Kidney (tissue), 14 donors: Measurements from ENCODE around the gene ADARB1. TPM values are rescaled to one million over a fixed set of nuclear protein-coding genes. Genes with fewer than 3 reads are reported as not detected.

Experiments
- DNase-seq, 5 donors: peaks; one replicate each; pipeline ENCODE4 v3.0.0-alpha.2; 2013 to 2020
- FAIRE-seq: peaks from 2 replicates; lab custom pipeline; 2012; peaks lifted over from hg19 to GRCh38; lab: Jason Lieb, UNC
- H3K27ac ChIP-seq, 2 donors: one replicate each; pipeline ENCODE4 v1.7.0; 2013; ENCODE audit warnings: low read depth in 2 of 2, low read length in 2 of 2, inconsistent platforms in 1 of 2
- H3K27me3 ChIP-seq: one replicate; pipeline ENCODE4 v1.7.1; 2013; ENCODE audit warnings: low read length, inconsistent platforms; ENCODE audit not compliant: control insufficient read depth, insufficient read depth
- H3K36me3 ChIP-seq, 3 donors: one replicate each; pipeline versions ENCODE4 v1.7.0 to v1.7.1; 2013; ENCODE audit warnings: low read length in 3 of 3, control low read depth in 1 of 3, inconsistent platforms in 1 of 3; ENCODE audit not compliant: insufficient read depth in 3 of 3, control insufficient read depth in 2 of 3
- H3K4me1 ChIP-seq, 3 donors: one replicate each; pipeline versions ENCODE4 v1.7.0 to v1.7.1; 2013; ENCODE audit warnings: low read length in 3 of 3, inconsistent platforms in 1 of 3, low read depth in 1 of 3; ENCODE audit not compliant: control insufficient read depth in 2 of 3, insufficient read depth in 2 of 3
- H3K4me3 ChIP-seq, 3 donors: one replicate each; pipeline versions ENCODE4 v1.7.0 to v1.8.1; 2013; ENCODE audit warnings: low read length in 3 of 3, control low read depth in 1 of 3, inconsistent platforms in 1 of 3
- H3K9ac ChIP-seq, 3 donors: one replicate each; pipeline versions ENCODE4 v1.7.0 to v1.7.1; 2013; ENCODE audit warnings: low read length in 3 of 3, control low read depth in 1 of 3, inconsistent platforms in 1 of 3
- H3K9me3 ChIP-seq, 3 donors: one replicate each; pipeline versions ENCODE4 v1.7.0 to v1.7.1; 2013; ENCODE audit warnings: low read length in 3 of 3, control low read depth in 1 of 3, inconsistent platforms in 1 of 3; ENCODE audit not compliant: control insufficient read depth in 2 of 3, insufficient read depth in 1 of 3
- intact Hi-C: fragments of 100-400 bp; cut with DNase I; formaldehyde crosslinking; loops from one replicate; pipeline ENCODE4 v1.11.1; 2022
- polyA plus RNA-seq: library from polyadenylated mRNA; stranded (reverse); fragments of 350-450 nt; fragmentation: Illumina TruSeq; extraction: RNeasy Lipid Tissue Mini Kit (QIAGEN cat#74804); gene quantifications from one replicate; pipeline ENCODE4 v1.2.3, GENCODE V29; 2014; ENCODE audit warnings: low read depth, low replicate concordance; ENCODE audit not compliant: insufficient read depth
- total RNA-seq: library from RNA; stranded (reverse); fragmentation: NEBNext Ultra II Directional; extraction: Animal tissue kit (Norgen Biotek cat#: 25700); gene quantifications from one replicate; pipeline ENCODE4 v1.2.1, GENCODE V29; 2021
- TF ChIP-seq, protein P1 (sequence below): IDR thresholded peaks from 3 replicates; pipeline ENCODE4 v1.5.1; 2012; ENCODE audit warnings: mild to moderate bottlenecking, moderate library complexity, borderline replicate concordance; ENCODE audit not compliant: insufficient read depth; ENCODE audit errors: extremely low read depth
- donor health status: control.
- donor health status: control.
- donor health status: control.
- donor health status: control.
- donor health status: control.
- donor health status: DM: yes; HTN: yes; CAD: no.
- donor health status: Normal renal cell carcinoma (clear cell type).

ADARB1 gene
- total and polyA plus RNA-seq, 2 donors from 2014 or later = 6.7 to 34.9 TPM

DNA sequence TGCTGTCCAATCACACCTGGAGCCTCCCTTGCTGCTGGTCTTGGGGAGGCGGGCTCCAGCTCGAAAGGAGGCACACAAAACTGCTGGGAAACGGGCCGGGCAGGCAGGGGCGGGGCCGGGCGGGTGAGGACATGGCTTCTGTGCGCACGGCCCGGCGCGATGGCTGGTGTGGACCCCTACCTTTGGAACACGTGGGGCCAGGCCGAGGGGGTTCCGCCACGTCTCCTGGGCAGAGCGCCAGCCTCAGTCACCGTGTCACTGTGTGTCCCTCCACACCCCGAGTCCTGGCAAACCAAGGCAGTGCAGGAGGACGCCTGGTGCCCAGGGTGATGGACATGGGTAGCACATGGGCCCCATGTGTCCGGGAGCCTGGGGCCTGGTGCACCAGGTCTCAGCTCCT, 42.0 kb upstream of the ADARB1 start:
- peaks cover 2 to 16% (median 8%) of the 10 kb centered on the region in 3 donors for H3K4me1 ChIP-seq
- H3K36me3 ChIP-seq = no peaks in the 10 kb centered on the region
- H3K27ac ChIP-seq = peak overlapping the region in 1 of 2 donors; percentile 32
- peaks cover 0 to 2% (median 0%) of the 10 kb centered on the region in 3 donors for H3K9me3 ChIP-seq
- H3K4me3 ChIP-seq = no peak overlapping the region
- intact Hi-C loops = no loop called here
- no peaks in the 10 kb centered on the region for H3K27me3 ChIP-seq
- no peak overlapping the region for H3K9ac ChIP-seq
- no peak for FAIRE-seq
- TF ChIP-seq, protein P1, sequence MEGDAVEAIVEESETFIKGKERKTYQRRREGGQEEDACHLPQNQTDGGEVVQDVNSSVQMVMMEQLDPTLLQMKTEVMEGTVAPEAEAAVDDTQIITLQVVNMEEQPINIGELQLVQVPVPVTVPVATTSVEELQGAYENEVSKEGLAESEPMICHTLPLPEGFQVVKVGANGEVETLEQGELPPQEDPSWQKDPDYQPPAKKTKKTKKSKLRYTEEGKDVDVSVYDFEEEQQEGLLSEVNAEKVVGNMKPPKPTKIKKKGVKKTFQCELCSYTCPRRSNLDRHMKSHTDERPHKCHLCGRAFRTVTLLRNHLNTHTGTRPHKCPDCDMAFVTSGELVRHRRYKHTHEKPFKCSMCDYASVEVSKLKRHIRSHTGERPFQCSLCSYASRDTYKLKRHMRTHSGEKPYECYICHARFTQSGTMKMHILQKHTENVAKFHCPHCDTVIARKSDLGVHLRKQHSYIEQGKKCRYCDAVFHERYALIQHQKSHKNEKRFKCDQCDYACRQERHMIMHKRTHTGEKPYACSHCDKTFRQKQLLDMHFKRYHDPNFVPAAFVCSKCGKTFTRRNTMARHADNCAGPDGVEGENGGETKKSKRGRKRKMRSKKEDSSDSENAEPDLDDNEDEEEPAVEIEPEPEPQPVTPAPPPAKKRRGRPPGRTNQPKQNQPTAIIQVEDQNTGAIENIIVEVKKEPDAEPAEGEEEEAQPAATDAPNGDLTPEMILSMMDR = no peak
- DNase-seq = peak in 2 of 5 donors; percentile 63 to 72

DNA sequence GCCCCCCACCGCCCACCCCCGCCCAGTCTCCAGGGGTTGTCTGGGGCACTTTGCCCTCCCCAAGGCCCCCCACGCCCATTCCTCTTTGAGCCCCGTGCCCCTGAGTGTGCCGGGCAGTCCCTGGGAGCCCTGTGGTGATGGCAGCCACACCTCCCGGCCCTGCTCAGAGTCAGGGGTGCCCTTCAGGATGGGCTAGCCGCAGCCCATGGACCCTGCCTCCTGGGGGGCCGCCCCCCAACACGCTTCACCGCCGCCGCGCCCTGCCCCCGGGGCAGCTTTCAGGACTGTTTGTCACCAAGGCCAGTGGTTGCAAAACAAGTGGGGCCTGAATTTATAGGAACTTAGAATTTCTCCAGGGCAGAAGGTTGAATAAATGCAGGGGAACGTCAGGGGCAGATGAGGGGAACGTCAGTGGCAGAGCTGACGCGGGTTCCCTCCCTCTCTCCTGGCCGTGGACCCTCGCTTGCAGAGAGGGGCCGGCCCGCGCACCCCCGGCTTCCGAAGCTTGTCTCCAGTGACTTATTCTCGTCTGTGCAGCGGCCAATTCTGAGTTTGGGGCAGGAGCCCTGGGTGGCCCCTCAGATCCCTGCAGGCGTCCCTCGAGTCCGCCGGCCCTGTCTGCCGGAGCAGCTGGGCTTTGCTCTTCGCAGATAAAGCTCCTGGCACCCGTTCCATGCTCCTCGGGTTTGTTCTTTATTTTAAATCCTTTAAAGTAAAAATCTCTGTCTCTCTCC, 41.2 kb upstream of the ADARB1 start:
- no peak for FAIRE-seq
- no peak overlapping the region for H3K9ac ChIP-seq
- intact Hi-C loops = no loop called here
- peak overlapping the region; percentile 22 to 47 for H3K27ac ChIP-seq
- peaks cover 2 to 16% (median 8%) of the 10 kb centered on the region in 3 donors for H3K4me1 ChIP-seq
- H3K9me3 ChIP-seq = peaks cover 0 to 2% (median 0%) of the 10 kb centered on the region in 3 donors
- DNase-seq = peak in 2 of 5 donors; percentile 48 to 91
- TF ChIP-seq, protein P1 = no peak
- no peaks in the 10 kb centered on the region for H3K27me3 ChIP-seq
- H3K36me3 ChIP-seq = no peaks in the 10 kb centered on the region
- no peak overlapping the region for H3K4me3 ChIP-seq

DNA sequence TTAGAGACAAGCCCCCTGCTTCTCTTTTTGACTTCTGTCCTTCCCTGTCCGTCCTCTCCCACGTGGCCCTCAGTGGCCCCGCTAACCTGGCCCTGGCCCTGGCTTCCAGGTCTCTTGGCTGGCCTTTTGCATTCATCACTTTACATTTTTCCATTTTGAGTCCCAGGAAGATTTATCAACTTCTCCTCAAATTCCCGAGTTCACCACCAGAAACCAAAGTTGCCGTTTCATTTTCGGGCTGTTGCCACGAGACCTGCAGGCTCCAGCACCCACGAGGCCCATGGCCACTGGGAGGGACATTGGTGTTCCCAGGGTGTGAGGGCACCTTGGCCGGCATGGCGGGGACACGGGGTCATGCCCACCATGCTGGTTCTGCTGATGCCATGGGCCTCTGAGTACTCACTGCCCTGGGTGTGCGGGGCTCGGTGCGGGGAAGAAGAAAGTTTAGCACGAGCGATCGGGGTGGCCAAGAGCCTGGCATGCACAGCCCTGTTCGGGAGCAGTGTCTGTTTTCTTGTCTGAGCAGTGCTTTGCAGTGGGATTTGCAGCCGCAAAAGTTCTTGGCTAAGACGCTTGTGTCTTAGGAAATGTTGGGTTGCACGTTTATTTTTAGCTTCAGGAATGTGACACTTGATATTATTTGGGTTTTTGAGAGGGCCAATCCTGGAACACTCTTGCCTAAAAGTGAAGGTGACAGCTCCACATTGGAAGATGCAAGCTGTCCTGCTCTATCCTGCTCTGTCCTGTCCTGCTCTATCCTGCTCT, 40.4 kb upstream of the ADARB1 start:
- peak in 1 of 5 donors; percentile 33 for DNase-seq
- Histone ChIP-seq H3K9ac (no peak overlapping the region), H3K4me1 (peaks cover 2 to 16% (median 8%) of the 10 kb centered on the region in 3 donors)

More for the DNA sequence above, 40.4 kb upstream of the ADARB1 start:
- H3K9me3 ChIP-seq = peaks cover 0 to 2% (median 0%) of the 10 kb centered on the region in 3 donors
- H3K4me3 ChIP-seq = no peak overlapping the region
- no peak for FAIRE-seq
- H3K36me3 ChIP-seq = no peaks in the 10 kb centered on the region
- TF ChIP-seq, protein P1 = no peak
- intact Hi-C loops = no loop called here
- H3K27ac ChIP-seq = peak overlapping the region; percentile 9 to 45
- no peaks in the 10 kb centered on the region for H3K27me3 ChIP-seq
